Daoy (cell line): Measurements from ENCODE around the gene CSH2. TPM values are rescaled to one million over a fixed set of nuclear protein-coding genes. Genes with fewer than 3 reads are reported as not detected.
"Not testable (repeated sequence)": the region's sequence is repeated elsewhere in the genome, so short reads cannot be mapped to it uniquely, and the experiment has no call there.

Experiments
- DNase-seq: peaks from one replicate; pipeline ENCODE4 v3.0.0-alpha.2; 2015; ENCODE audit warnings: low read depth
- total RNA-seq: library from RNA; depleted of rRNA; stranded (reverse); fragments of >200 nt; shearing (Covaris generic); gene quantifications from 2 replicates; pipeline ENCODE4 v1.2.3, GENCODE V29; 2014

Gene CSH2
- total RNA-seq, 1 experiment from 2014 or later = not detected

DNA sequence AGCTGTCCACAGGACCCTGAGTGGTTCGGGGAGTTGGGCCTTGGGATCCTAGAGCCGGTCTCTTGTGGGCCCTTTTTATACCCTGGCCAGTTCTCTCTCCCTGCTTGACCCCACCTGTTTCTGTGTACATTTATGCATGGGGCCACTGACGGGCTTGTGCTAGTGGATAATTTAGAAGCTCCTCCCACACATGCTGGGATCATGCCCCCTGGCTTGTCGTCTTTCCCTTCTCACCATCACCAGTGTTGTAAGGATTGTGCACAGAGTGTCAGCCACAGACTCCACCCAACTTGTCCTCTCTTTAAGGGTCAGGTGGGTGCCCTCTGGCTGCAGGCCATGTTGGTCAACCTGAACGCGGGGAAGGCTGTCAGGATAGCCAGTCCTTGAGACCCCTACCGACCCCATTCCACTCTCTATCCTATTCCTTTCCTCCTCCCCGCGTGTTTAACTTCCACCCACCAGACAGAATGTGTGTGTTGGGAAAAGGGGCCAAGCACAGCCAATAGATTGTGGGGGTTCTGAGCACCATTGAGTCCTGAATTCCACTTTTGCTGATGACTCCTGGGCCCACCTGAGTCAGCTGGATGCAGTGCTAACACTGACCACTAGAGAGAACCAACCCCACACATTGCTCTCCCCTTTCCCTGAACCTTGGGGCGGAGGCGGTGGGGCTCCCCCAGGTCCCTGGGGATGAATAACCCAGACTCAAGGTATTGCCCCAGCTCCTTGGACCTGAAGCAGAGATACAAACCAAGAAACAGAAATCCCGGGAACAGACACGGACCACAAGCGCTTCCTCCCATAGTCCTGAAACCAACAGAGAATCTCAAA is 23.3 kb upstream of the CSH2 start, which contains the start of gene CSH1:
CSH1 (minus strand) TSS at position 51 of the 831 bp plus-strand sequence. CDS start 63 bp downstream, outside the sequence.
- DNase-seq = not testable (repeated sequence)

GRCh38 chr17:63894821-63895220 is 21.3 kb upstream of the CSH2 start:
- not testable (repeated sequence) for DNase-seq

GRCh38 chr17:63894021-63894420 is 20.5 kb upstream of the CSH2 start:
- DNase-seq = not testable (repeated sequence)

DNA sequence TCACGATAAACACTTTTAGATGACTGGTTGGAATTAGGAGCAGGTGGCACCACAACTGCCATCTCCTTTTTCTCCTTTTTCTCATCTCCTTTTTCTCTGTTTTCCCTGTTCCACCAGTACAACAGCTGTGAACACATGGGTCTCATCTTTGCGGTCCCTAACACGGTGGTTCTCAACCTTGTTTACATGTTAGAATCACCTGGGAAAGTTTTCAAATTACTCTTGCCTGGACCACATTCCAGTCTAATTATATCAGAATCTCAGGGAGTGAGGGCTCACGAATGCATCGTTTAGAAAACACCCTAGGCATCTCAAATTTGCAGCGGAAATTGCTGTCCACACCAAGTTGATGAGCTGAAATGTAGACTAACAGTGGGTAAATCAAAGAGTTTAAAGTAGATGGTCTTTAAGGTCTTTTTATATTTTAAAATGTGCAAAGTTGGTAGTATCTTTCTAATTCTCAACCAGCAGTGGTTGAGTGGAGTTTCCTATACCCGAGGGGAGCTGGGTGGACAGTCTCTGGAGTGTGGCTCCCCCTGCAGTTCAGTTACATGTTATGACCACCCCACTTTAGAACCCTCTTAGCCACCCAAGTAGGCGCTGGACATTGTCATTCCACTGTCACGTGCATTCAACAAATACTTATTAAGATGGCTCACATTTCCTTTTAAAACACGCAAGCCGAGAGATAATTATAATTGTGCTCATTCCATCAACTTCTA is 19.0 kb upstream of the CSH2 start:
- DNase-seq = not testable (repeated sequence)

- DNase-seq = peak; percentile 41
These were observed 15.8 kb upstream of the CSH2 start for GRCh38 chr17:63889026-63889848.

DNA sequence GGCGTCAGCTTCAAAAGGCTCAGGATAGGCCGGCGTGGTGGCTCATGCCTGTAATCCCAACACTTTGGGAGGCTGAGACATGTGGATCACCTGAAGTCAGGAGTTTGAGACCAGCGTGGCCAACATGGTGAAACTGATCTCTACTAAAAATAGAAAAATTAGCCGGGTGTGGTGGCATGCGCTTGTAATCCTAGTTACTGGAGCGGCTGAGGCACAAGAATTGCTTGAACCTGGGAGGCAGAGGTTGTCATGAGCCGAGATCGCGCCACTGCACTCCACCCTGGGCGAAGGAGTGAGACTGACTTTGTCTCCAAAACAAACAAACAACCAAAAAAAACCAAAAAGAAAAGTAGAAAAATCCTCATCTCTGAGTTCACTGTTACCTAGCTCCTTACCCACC is 11.6 kb upstream of the CSH2 start:
- not testable (repeated sequence) for DNase-seq

- DNase-seq = not testable (repeated sequence)
These were observed 9.2 kb upstream of the CSH2 start for GRCh38 chr17:63882626-63883126.

DNA sequence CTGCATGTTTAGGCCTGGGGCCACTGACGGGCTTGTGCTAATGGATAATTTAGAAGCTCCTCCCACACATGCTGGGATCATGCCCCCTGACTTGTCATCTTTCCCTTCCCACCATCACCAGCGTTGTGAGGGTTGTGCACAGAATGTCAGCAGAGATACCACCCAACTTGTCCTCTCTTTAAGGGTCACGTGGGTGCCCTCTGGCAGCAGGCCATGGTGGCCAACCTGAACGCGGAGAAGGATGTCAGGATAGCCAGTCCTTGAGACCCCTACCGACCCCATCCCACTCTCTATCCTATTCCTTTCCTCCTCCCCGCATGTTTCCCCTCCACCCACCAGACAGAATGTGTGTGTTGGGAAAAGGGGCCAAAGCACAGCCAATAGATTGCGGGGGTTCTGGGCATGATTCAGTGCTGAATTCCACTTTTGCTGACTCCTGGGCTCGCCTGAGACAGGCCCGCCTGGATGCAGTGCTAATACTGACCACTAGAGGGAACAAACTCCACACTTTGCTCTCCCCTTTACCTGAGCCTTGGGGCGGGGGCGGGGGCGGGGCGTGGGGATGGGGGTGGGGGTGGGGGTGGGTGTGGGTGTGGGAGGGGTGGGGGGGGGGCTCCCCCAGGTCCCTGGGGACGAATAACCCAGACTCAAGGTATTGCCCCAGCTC is 8.6 kb upstream of the CSH2 start, which contains the start of gene GH2:
GH2 (minus strand) TSS at position 10 of the 667 bp plus-strand sequence. CDS start 143 bp downstream, outside the sequence.
- peak; percentile 59 for DNase-seq

- not testable (repeated sequence) for DNase-seq
These were observed 7.9 kb upstream of the CSH2 start for GRCh38 chr17:63881337-63881736.

DNA sequence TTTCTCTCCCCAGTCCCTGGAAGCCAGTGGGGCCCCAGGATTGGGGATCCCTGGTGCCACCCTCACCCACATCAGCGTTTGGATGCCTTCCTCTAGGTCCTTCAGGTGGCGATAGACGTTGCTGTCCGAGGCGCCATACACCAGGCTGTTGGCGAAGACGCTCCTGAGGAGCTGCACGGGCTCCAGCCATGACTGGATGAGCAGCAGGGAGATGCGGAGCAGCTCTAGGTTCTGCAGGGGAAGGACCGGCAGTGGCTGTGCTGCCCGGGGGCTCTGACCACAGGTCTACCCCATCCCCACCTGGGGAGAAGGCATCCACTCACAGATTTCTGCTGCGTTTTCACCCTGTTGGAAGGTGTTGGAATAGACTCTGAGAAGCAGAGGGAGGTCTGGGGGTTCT is 7.2 kb upstream of the CSH2 start:
- no peak for DNase-seq

DNA sequence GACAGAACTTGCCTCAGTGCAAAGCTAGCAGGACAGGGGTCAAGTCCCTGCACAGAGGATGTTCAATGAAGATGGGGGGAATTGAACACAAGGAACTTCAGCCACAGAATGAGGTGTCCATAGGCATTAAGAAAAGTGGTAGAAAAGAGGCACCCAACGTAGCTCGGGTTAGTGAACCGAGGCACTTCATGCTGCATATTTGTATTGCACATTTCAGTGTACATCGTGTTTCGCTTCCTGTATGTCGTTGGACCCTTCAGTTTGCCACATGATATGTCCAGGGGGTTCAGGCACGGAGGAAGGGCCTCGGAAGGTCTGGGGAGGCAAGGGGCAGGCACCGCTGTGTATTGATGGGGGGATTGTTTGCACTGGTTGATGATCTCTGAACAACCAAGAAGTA is 4.9 kb upstream of the CSH2 start:
- DNase-seq = not testable (repeated sequence)

- DNase-seq = not testable (repeated sequence)
These were observed 1.2 kb upstream of the CSH2 start for GRCh38 chr17:63874693-63875092.

DNA sequence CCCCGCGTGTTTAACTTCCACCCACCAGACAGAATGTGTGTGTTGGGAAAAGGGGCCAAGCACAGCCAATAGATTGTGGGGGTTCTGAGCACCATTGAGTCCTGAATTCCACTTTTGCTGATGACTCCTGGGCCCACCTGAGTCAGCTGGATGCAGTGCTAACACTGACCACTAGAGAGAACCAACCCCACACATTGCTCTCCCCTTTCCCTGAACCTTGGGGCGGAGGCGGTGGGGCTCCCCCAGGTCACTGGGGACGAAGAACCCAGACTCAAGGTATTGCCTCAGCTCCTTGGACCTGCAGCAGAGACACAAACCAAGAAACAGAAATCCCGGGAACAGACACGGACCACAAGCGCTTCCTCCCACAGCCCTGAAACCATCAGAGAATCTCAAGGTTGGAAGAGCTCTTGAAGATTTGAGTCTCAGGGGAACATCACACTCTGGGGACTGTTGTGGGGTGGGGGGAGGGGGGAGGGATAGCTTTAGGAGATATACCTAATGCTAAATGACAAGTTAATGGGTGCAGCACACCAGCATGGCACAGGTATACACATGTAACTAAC is 667 bp upstream of the CSH2 start:
- not testable (repeated sequence) for DNase-seq

DNA sequence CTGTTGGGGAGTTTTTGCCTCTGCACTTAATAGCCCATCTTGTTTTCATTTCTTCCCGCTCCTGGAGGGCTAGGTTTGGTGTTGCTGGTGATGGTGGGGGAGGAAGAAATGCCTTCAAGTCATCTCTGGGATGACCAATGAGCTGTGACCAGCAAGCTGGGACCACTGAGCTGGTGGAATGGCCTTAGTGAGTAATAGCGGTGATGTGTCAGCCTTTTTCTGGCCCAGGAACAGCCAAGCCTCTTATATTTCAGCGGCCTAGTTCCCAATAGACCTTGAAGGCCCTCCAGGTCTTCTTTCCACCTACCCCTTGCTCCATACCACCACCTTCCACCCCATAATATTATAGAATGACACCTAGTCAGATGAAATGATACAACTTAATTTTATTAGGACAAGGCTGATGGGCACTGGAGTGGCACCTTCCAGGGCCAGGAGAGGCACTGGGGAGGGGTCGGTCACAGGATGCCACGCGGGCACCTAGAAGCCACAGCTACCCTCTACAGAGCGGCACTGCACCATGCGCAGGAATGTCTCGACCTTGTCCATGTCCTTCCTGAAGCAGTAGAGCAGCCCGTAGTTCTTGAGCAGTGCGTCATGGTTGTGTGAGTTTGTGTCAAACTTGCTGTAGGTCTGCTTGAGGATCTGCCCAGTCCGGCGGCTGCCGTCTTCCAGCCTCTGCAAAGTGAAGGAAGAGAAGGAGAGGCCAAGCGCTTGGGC is 1.7 kb downstream of the CSH2 start:
- DNase-seq = not testable (repeated sequence)

DNA sequence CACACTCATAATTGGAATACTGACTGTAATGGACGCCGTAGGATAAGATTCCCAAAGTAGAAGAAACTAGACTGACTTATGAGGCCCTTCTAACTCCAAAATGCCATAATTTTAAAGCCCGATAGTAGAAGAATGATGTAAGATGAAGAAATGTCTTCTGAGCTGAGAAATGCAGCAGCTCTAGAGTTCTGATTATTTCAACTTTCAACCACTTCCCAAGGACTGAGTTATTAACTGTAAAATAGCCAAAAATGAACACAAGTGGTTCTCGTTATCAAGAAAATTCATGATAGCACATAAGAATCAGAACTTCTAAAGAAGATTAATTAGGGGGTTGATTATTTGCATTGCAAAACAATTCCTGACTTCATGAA is 3.2 kb downstream of the CSH2 start:
- DNase-seq = not testable (repeated sequence)

DNA sequence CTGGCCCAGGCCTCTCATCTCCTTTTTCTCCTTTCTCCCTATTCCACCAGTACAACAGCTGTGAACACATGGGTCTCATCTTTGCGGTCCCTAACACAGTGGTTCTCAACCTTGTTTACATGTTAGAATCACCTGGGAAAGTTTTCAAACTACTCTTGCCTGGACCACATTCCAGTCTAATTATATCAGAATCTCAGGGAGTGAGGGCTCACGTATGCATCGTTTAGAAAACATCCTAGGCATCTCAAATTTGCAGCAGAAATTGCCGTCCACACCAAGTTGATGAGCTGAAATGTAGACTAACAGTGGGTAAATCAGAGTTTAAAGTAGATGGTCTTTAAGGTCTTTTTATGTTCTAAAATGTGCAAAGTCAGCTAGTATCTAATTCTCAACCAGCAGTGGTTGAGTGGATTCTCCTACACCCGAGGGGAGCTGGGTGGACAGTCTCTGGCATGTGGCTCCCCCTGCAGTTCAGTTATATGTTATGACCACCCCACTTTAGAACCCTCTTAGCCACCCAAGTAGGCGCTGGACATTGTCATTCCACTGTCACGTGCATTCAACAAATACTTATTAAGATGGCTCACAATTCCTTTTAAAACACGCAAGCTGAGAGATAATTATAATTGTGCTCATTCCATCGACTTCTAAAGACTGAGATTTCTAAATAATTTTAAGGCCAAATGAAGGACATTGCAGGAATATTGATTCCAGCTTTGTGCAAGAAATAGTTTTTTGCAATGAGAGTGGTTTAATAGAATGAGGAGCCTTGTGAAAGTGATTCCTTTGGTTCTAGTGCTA is 3.8 kb downstream of the CSH2 start:
- DNase-seq = not testable (repeated sequence)

DNA sequence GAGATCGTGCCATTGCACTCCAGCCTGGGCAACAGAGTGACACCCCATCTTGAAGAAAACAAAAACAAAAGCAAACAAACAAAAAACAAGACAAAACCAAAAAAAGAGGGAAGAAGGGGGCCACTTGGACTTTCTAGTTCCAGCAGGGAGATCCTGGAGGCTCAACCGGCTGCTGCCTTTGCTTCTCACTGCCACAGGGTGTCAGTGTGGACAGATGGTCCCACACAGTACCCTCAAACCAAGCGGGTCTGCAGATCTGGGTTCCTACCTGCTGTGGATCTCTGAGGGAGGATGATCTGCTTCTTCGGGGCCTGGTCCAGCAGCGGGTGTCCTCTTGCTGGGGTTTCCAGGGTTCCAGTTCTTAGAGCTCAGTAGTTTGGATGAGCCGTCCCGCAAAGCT is 6.9 kb downstream of the CSH2 start:
- not testable (repeated sequence) for DNase-seq

DNA sequence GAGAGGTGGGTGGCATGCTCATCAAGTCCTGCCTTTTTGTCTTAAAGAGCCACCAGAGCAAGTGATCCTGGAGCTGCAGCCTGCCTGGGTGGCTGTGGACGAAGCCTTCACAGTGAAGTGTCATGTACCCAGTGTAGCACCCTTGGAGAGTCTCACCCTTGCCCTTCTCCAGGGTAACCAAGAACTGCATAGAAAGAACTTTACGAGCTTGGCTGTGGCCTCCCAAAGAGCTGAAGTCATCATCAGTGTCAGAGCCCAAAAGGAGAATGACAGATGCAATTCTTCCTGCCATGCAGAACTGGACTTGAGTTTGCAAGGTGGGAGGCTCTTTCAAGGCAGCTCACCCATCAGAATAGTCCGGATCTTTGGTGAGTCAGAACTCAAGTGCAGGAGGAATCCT is 14.2 kb downstream of the CSH2 start:
- DNase-seq = no peak

DNA sequence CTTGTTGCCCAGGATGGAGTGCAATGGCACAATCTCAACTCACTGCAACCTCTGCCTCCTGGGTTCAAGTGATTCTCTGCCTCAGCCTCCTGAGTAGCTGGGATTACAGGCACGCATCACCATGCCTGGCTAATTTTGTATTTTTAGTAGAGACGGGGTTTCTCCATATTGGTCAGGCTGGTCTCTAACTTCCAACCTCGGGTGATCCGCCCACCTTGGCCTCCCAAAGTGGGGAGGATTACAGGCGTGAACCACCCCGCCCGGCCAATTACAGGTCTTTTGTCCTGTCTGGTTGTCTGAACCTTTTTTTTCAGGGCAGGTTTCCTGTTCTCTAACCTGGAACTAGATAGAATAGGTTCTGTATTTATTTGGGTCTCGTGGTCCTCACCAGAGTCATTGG is 17.1 kb downstream of the CSH2 start:
- not testable (repeated sequence) for DNase-seq
